ENCODE results near the gene DIO3.

DNA sequence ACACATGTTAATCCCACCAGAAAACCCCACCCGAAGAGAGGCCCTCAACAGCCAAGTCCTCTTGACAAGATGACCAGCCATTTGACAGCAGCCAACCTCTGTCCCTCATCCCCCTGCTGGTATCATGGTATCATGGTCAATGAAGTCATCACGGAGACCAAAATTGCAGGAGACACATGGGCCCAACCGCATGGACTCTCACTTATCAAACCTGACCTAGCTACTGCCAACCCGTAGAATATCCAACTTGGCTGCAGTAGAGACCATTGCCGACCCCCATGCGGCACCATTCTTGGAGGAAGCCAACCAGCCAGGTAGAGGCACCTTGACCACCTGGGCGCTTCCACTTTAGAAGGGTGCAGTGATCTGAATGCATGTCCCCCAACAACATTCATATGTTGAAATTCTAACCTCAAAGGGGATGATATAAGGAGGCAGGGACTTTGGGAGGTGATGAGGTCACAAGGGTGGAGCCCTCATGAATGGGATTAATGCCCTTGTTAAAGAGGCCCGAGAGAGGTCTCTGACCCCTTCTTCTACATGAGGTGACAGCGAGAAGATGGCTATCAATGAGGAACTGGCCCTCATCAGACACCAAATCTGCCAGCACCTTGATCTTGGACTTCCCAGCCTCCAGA is 33.3 kb downstream of the DIO3 start:
- TF ChIP-seq CTCF (conservative IDR thresholded peaks at IDR 0.05; ENCODE audit: low read depth, low read length) (no peak), EZH2 (IDR thresholded peaks at IDR 0.05; ENCODE audit: borderline replicate concordance, low read depth, low read length, poor library complexity, severe bottlenecking) (no peak)
